Spleen (tissue), 7 donors: ENCODE data around the gene MCM3AP.

Experiments
- CTCF ChIP-seq, 11 experiments: fragments of 200-600 bp in 7 of 11; fragments of 450-650 bp in 4 of 11; sonication (generic) in 4 of 11; IDR thresholded peaks in 8 of 11; conservative IDR thresholded peaks in 3 of 11; 1 replicate in 7 of 11; 2 replicates in 4 of 11; pipeline versions ENCODE4 v1.4.0 to v1.8.0; 2016 to 2021; ENCODE audit warnings: antibody characterized with exemption in 11 of 11, inconsistent platforms in 4 of 11, mild to moderate bottlenecking in 1 of 11
- POLR2A ChIP-seq, 3 donors: fragments of 450-650 bp; IDR thresholded peaks; one replicate each; pipeline ENCODE4 v1.5.1; 2017; ENCODE audit warnings: antibody characterized with exemption in 3 of 3, mild to moderate bottlenecking in 1 of 3
- POLR2AphosphoS5 ChIP-seq, 3 donors: sonication (generic); formaldehyde crosslinking; IDR thresholded peaks; one replicate each; pipeline ENCODE4 v1.5.1; 2017; ENCODE audit warnings: antibody characterized with exemption in 3 of 3
- donor health status: DM: no; HTN: no; CAD: no; lungs with moderate emphysema.
- donor health status: DM: no; HTN: no; CAD: no.
- donor health status: DM: no; HTN: no; CAD: no.

GRCh38 chr21:46256501-46256994 lies 28.9 kb downstream of the MCM3AP start:
- peak in 1 of 3 donors; percentile 14 for TF ChIP-seq POLR2AphosphoS5 (IDR thresholded peaks at IDR 0.05)
- no peak for TF ChIP-seq CTCF (IDR thresholded peaks at IDR 0.05 in 8 of 11, conservative IDR thresholded peaks at IDR 0.05 in 3 of 11)
- no peak for TF ChIP-seq POLR2A (IDR thresholded peaks at IDR 0.05)
